Activated naive CD4-positive, alpha-beta T cell treated with anti-CD3 and anti-CD28 coated beads for 36 hours (primary cell): ENCODE data around the gene LNX1. TPM values are rescaled to one million over a fixed set of nuclear protein-coding genes. Genes with fewer than 3 reads are reported as not detected.
A peak's percentile ranks its signal among the peaks of the same experiment; 100 is the strongest.

Source experiments
- CTCF ChIA-PET: fragments of 350-600 bp; sonication (Branson Sonifier 250); formaldehyde crosslinking; loops from one replicate; lab custom pipeline; 2021; ENCODE audit warnings: antibody characterized with exemption; lab: Charles Lee
- DNase-seq: peaks from one replicate; pipeline ENCODE4 v3.0.0-alpha.2; 2020
- H3K27ac Mint-ChIP-seq: one replicate; pipeline ENCODE4 v1.8.0; 2021; ENCODE audit warnings: mild to moderate bottlenecking, mixed read lengths
- H3K27me3 Mint-ChIP-seq: one replicate; pipeline ENCODE4 v1.8.0; 2021; ENCODE audit warnings: low read depth, mixed read lengths
- H3K36me3 Mint-ChIP-seq: one replicate; pipeline ENCODE4 v1.8.0; 2021; ENCODE audit warnings: low read depth, mixed read lengths
- H3K4me1 Mint-ChIP-seq: one replicate; pipeline ENCODE4 v1.8.0; 2021; ENCODE audit warnings: low read depth, mixed read lengths
- H3K4me3 Mint-ChIP-seq: one replicate; pipeline ENCODE4 v1.8.0; 2021; ENCODE audit warnings: mild to moderate bottlenecking, moderate library complexity, mixed read lengths
- H3K9me3 Mint-ChIP-seq: one replicate; pipeline ENCODE4 v1.8.0; 2021; ENCODE audit warnings: mixed read lengths
- intact Hi-C: fragments of 100-400 bp; cut with micrococcal nuclease; formaldehyde crosslinking; loops from one replicate; pipeline ENCODE4 v1.15.1; 2023
- total RNA-seq, 2 experiments: library from RNA; stranded (reverse); gene quantifications; one replicate each; pipeline ENCODE4 v1.2.3, GENCODE V29; 2021

LNX1 gene
- total RNA-seq, 2 experiments from 2014 or later, result 0.17 TPM; not detected in 1

DNA sequence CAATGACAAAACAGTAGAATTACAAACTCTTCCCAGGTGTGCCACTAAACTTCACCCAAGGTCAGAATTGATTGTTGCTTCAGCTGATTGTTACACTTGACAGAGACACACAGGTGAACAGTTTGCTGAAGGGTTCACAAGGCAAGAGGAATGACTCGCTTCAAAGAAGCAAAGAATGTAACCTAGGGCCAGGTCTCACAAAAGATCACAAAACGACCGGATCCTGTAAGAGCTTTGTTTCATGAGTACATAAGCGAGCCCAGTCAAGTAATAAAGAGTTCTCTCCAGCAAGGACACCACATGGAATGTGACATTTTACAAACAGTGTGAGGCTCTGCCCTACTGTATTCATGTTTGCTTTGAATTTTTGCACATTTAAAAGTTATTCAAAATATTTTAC, 9.1 kb downstream of the LNX1 start:
- CTCF ChIA-PET, result interaction anchor here (0.7 kb wide), 1 partner anchor 646 kb away, joined by 3 read pairs; no protein-coding TSS in a partner anchor
- Mint-ChIP-seq H3K4me3 (no peak overlapping the region), H3K27me3 (peaks cover 25% of the 10 kb centered on the region), H3K36me3 (no peaks in the 10 kb centered on the region), H3K27ac (no peak overlapping the region), H3K4me1 (no peaks in the 10 kb centered on the region), H3K9me3 (peaks cover 2% of the 10 kb centered on the region)
- intact Hi-C loops, result no loop called here
- DNase-seq, result no peak

DNA sequence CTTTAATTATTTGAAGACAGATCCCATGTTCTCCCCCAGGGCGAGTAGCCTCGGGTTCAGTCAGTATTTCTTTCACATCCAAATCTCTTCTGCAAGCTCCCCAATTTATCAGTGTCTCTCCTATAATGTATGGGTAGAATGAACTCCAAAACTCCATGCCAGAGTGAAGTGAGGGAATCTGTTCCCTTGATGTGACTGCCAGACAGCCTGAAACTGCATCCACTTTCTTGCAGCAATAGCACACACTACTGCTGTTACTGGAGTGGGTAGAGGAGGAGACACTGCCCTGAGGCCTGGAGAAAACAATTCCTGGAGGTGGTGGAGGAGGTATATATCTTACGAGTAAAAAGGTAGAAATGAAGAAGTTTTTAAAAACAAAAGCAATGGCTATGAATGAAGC, 11.0 kb downstream of the LNX1 start:
- Mint-ChIP-seq H3K27ac (no peak overlapping the region), H3K9me3 (peaks cover 2% of the 10 kb centered on the region), H3K4me1 (no peaks in the 10 kb centered on the region), H3K27me3 (peaks cover 18% of the 10 kb centered on the region), H3K36me3 (no peaks in the 10 kb centered on the region), H3K4me3 (no peak overlapping the region)
- CTCF ChIA-PET, result no interaction called here
- no peak for DNase-seq
- intact Hi-C loops, result no loop called here

DNA sequence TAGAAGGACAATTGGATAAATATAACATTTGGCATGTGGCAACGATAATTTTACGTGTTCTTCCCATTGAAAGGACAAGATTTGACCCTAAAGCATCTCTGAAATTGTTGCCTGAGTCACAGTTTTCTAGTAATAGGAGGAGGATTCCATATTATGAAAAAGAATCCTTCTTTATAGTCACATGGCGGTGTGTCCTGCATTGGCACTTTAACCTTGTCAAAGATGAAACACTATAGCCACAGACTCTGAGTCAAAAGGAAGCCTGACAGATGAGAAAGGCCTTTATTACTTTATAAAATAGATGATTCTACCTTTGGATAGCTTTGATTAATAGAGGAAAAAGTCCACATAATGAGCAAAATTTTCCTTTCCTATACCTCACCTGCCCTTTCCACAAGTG, 11.5 kb downstream of the LNX1 start:
- Mint-ChIP-seq H3K4me3 (no peak overlapping the region), H3K4me1 (no peaks in the 10 kb centered on the region), H3K27me3 (peaks cover 18% of the 10 kb centered on the region), H3K27ac (no peak overlapping the region), H3K36me3 (no peaks in the 10 kb centered on the region), H3K9me3 (peaks cover 2% of the 10 kb centered on the region)
- intact Hi-C loops, result no loop called here
- DNase-seq, result no peak
- CTCF ChIA-PET, result no interaction called here

DNA sequence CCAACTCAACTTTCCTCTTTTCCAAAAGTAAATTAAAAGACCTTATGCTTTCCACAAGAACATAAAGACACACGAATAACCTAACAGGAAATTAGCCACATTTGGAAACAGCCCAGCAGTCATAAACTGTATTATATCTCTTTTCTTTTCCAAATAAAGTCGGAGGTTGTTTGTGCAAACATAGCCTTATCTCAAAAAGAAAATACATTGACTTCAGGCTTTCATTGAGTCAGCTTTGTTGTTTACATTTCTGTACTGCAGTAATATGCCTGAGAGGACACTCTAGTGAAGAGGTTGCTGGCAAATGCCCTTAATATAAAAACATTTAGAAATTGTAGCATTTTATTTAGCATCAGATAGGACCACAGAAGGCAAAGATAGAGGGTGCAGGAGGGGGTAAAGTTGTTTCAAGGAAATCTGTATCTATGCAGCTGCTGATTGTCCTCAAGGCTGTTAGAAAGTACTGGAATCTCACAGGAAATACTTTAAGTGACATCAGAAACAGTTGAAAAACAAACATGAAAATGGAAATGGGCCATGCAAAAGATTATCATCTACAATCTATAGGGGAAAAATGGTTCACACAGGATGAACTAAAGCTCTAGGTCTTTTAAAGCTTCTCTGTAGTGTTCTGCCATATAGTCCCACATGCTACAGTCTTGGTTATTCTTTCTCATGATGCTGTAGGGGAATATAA, 14.5 kb downstream of the LNX1 start:
- Mint-ChIP-seq H3K4me1 (no peaks in the 10 kb centered on the region), H3K27me3 (peaks cover under 1% of the 10 kb centered on the region), H3K4me3 (no peak overlapping the region), H3K27ac (no peak overlapping the region), H3K36me3 (no peaks in the 10 kb centered on the region), H3K9me3 (no peaks in the 10 kb centered on the region)
- CTCF ChIA-PET, result no interaction called here
- intact Hi-C loops, result no loop called here
- no peak for DNase-seq

- Mint-ChIP-seq H3K36me3 (no peaks in the 10 kb centered on the region), H3K27me3 (no peaks in the 10 kb centered on the region), H3K9me3 (no peaks in the 10 kb centered on the region), H3K27ac (no peak overlapping the region), H3K4me3 (no peak overlapping the region), H3K4me1 (no peaks in the 10 kb centered on the region)
- CTCF ChIA-PET, result no interaction called here
- intact Hi-C loops, result no loop called here
- no peak for DNase-seq
Observed at GRCh38 chr4:53576071-53576617, 15.1 kb downstream of the LNX1 start.

GRCh38 chr4:53575552-53575951, 15.7 kb downstream of the LNX1 start:
- H3K4me3 Mint-ChIP-seq, result no peak overlapping the region
- H3K36me3 Mint-ChIP-seq, result no peaks in the 10 kb centered on the region
- no peaks in the 10 kb centered on the region for H3K27me3 Mint-ChIP-seq

GRCh38 chr4:53574528-53574927, 16.8 kb downstream of the LNX1 start:
- CTCF ChIA-PET, result interaction anchor here (0.6 to 0.7 kb wide), 2 partner anchors 21 to 603 kb away, joined by 3 to 4 read pairs; no protein-coding TSS in a partner anchor
- Mint-ChIP-seq H3K27ac (no peak overlapping the region), H3K36me3 (no peaks in the 10 kb centered on the region), H3K9me3 (no peaks in the 10 kb centered on the region), H3K27me3 (no peaks in the 10 kb centered on the region), H3K4me1 (no peaks in the 10 kb centered on the region), H3K4me3 (no peak overlapping the region)
- intact Hi-C loops, result no loop called here
- no peak for DNase-seq

More at GRCh38 chr4:53575552-53575951, 15.7 kb downstream of the LNX1 start:
- H3K9me3 Mint-ChIP-seq, result no peaks in the 10 kb centered on the region
- no peak for DNase-seq
- no peak overlapping the region for H3K27ac Mint-ChIP-seq
- CTCF ChIA-PET, result no interaction called here
- no peaks in the 10 kb centered on the region for H3K4me1 Mint-ChIP-seq
- intact Hi-C loops, result no loop called here

- Mint-ChIP-seq H3K36me3 (no peaks in the 10 kb centered on the region), H3K4me3 (no peak overlapping the region), H3K4me1 (no peaks in the 10 kb centered on the region), H3K27me3 (no peaks in the 10 kb centered on the region), H3K9me3 (no peaks in the 10 kb centered on the region), H3K27ac (no peak overlapping the region)
- intact Hi-C loops, result no loop called here
- DNase-seq, result no peak
- CTCF ChIA-PET, result no interaction called here
Observed at GRCh38 chr4:53573696-53574095, 17.6 kb downstream of the LNX1 start.

- no peaks in the 10 kb centered on the region for H3K9me3 Mint-ChIP-seq
- no peaks in the 10 kb centered on the region for H3K36me3 Mint-ChIP-seq
- H3K4me3 Mint-ChIP-seq, result no peak overlapping the region
- no peaks in the 10 kb centered on the region for H3K4me1 Mint-ChIP-seq
- H3K27ac Mint-ChIP-seq, result no peak overlapping the region
- intact Hi-C loops, result no loop called here
- H3K27me3 Mint-ChIP-seq, result no peaks in the 10 kb centered on the region
- no peak for DNase-seq
- CTCF ChIA-PET, result no interaction called here
Observed at GRCh38 chr4:53572600-53572994, 18.7 kb downstream of the LNX1 start.

- Mint-ChIP-seq H3K27me3 (no peaks in the 10 kb centered on the region), H3K4me3 (no peak overlapping the region), H3K27ac (no peak overlapping the region), H3K36me3 (no peaks in the 10 kb centered on the region), H3K4me1 (no peaks in the 10 kb centered on the region), H3K9me3 (no peaks in the 10 kb centered on the region)
- no peak for DNase-seq
- intact Hi-C loops, result no loop called here
- CTCF ChIA-PET, result no interaction called here
Observed at GRCh38 chr4:53571936-53572599, 19.2 kb downstream of the LNX1 start.

DNA sequence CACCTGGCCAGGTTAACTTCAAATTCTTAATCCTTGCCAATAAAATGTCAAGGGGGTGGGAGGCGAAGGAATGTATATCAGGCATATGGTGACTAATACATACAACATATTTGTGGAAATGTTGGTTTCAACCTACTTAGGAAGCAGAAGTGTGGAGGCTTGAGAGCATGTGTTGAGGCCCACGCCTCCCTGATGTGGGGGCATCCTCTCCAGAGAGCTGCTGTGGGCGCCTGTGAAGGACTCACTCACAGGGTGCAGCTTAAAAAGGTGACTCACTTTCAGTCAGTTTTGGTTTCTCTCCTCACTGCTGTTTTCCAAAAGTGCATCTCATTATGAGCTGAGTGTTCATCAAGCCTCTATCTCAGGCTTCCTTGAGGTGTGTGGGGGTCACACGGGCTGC, 27.5 kb downstream of the LNX1 start:
- intact Hi-C loops, result no loop called here
- Mint-ChIP-seq H3K4me1 (no peaks in the 10 kb centered on the region), H3K27ac (no peak overlapping the region), H3K36me3 (no peaks in the 10 kb centered on the region), H3K9me3 (no peaks in the 10 kb centered on the region), H3K27me3 (no peaks in the 10 kb centered on the region), H3K4me3 (no peak overlapping the region)
- CTCF ChIA-PET, result no interaction called here
- DNase-seq, result peak; percentile 17

DNA sequence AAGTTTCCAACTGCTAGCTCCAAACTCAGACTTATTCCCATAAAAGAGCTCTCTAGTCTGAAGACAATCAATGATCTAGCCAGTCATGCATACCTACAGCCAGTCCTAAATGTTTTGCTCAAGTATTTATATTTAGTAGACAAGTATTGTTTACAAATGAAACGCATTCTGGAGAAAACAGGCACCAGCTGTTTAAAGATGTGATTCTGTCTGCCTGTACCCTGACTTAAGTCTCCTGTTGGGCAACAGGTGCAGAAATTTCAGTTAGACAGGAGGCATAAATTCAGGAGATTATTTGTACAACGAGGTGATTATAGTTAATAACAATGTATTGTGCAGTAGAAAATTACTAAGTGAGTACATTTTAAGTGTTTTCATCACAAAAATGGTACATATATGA, 28.9 kb downstream of the LNX1 start:
- no peaks in the 10 kb centered on the region for H3K27me3 Mint-ChIP-seq
- H3K27ac Mint-ChIP-seq, result no peak overlapping the region
- no peak for DNase-seq
- H3K4me1 Mint-ChIP-seq, result no peaks in the 10 kb centered on the region
- no peaks in the 10 kb centered on the region for H3K9me3 Mint-ChIP-seq
- H3K36me3 Mint-ChIP-seq, result no peaks in the 10 kb centered on the region
- CTCF ChIA-PET, result interaction anchor here (0.6 kb wide), 1 partner anchor 87 kb away, joined by 3 read pairs; no protein-coding TSS in a partner anchor
- intact Hi-C loops, result no loop called here
- H3K4me3 Mint-ChIP-seq, result no peak overlapping the region
